Inflammatory macrophage (primary cell): ENCODE measurements around the gene EEF2K.
A peak's percentile ranks its signal among the peaks of the same experiment; 100 is the strongest.
"Not testable (repeated sequence)": the region's sequence is repeated elsewhere in the genome, so short reads cannot be mapped to it uniquely, and the experiment has no call there.

ENCODE experiments used
- DNase-seq, 2 donors: peaks; one replicate each; pipeline ENCODE4 v3.0.0-alpha.2; 2020 to 2022
- total RNA-seq, 18 experiments: gene quantifications; one replicate each; lab custom pipeline; 2026; ENCODE audit warnings: mixed read lengths in 6 of 18, inconsistent platforms in 2 of 18; lab: John Stamatoyannopoulos, UW

EEF2K gene
- 24.9 to 119 (median 71.0) reads per million in 18 experiments for total RNA-seq

DNA sequence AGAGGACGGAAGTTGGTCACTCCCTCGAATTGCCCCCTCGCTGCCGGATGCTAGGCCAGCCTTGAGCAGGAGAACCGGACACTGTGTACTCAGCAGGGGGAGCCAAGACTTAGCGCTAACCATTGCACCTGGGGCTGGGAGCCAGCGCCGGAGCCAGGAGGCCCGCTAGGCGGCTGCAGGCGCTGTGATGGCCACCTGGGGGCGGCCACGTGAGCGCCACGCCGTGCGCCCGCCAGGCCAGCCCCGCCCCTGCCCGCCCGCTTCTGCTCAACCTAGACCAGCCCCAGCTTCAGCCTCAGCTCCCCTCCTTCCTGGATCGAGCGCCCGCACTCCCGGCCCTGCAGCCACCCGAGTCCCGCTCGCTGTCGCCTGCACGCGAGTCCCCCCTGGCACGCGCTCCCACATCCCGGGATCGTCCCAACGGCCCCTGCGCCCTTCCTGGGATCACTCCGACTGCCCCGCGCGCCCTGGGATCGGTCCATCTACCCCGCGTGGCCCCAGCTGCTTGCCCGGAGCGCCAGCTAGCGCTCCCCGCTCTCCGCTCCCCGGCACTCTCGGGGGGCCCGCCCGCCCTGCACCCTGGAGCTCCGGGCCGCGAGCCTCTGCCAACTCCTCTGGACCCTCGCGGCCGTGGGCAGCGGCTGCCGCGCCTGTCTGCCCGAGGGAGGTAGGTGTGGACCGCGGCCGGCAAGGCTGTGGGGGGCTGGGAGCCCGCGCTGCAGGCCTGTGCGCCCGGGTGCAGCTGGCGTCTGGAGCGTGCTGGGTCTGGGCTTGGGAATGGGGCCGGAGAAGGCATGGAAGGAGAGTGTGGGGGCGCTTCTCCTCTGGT, at the start of gene EEF2K:
Gene EEF2K (plus strand): TSS at position 266 of the 829 bp plus-strand sequence. CDS start 19,452 bp downstream, outside the sequence.
- DNase-seq, result peak; percentile 86 to 90

DNA sequence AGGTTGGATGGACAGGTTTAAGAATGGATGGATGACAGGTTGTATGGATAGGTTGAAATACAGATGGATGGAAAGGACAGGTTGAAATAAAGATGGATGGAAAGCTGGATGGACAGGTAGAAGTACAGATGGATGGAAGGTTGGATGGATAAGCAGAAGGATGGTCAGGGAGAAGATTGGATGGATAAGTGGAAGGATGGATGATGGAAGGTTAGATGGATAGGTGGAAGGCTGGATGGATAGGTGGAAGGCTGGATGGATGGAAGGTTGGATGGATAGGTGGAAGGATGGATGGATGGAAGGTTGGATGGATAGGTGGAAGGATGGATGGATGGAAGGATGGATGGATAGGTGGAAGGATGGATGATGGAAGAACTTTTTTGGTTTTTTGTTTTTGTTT, 44.7 kb upstream of the EEF2K start:
- no peak for DNase-seq

- DNase-seq, result no peak
Observed at GRCh38 chr16:22161999-22162655, 44.0 kb upstream of the EEF2K start, which contains the start of gene SDR42E2. Gene SDR42E2, plus strand, starts transcription at chr16:22162506. Its CDS starts 3,077 bp downstream, at chr16:22165583.

- no peak for DNase-seq
Observed at GRCh38 chr16:22162656-22163009, 43.4 kb upstream of the EEF2K start.

DNA sequence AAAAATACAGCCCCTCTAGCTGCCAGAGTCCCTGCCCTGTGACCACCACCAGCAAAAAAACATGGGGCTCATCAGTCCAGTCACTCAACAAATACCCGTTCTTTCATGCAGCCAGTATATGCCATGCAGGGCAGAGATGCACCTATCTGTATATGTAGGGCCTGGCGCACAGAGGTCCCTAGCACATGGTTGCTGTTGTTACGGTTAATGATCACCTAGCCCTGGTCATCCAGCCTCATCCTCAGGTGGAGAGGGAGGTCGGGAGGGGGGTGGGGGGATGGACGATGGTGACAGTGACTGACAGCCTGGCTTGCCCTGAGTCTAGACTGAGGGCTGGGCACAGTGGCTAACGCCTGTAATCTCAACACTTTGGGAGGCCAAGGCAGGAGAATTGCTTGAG, 42.3 kb upstream of the EEF2K start:
- DNase-seq, result no peak

GRCh38 chr16:22164482-22164881, 41.6 kb upstream of the EEF2K start:
- DNase-seq, result no peak

GRCh38 chr16:22165508-22166285, 40.4 kb upstream of the EEF2K start:
- no peak for DNase-seq

DNA sequence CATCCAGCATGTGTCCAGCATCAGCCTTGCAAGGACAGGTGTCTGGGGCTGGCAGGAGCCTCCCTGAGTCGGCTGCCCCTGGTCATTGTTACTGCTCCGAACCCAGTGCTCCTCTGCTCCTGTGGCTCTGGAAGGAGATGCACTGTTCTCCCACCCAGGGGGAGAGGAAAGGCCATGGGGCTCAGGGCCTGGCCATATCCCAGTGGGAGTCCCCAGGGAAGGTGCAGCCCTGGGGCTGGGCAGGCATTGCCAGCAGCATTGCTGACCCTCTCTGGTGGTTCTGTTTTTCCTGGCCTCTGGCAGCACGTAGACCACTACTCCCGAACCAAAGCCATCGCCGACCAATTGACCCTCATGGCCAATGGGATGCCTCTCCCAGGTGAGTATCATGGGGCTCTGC, 34.1 kb upstream of the EEF2K start:
- DNase-seq, result no peak

- DNase-seq, result not testable (repeated sequence)
Observed at GRCh38 chr16:22172642-22173041, 33.4 kb upstream of the EEF2K start.

DNA sequence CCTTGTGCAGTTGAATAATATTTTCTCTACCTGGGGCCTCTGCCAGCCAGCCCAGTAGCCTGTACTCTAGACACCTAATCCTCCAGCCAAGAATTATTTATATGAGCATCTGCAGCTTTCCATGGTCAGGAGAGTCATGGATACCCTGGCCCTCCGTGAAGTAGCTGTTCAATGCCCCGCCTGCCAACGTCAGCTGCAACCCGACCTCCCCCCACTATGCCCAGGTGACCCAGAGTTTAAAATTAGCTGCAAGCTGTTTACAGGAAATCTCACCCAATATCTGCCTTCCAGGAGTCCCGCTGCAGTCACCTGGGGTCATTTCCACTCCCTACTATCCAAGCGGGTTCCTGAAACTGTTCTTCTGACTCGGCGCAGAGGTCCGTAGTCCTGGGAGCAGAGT, 31.4 kb upstream of the EEF2K start:
- no peak for DNase-seq

DNA sequence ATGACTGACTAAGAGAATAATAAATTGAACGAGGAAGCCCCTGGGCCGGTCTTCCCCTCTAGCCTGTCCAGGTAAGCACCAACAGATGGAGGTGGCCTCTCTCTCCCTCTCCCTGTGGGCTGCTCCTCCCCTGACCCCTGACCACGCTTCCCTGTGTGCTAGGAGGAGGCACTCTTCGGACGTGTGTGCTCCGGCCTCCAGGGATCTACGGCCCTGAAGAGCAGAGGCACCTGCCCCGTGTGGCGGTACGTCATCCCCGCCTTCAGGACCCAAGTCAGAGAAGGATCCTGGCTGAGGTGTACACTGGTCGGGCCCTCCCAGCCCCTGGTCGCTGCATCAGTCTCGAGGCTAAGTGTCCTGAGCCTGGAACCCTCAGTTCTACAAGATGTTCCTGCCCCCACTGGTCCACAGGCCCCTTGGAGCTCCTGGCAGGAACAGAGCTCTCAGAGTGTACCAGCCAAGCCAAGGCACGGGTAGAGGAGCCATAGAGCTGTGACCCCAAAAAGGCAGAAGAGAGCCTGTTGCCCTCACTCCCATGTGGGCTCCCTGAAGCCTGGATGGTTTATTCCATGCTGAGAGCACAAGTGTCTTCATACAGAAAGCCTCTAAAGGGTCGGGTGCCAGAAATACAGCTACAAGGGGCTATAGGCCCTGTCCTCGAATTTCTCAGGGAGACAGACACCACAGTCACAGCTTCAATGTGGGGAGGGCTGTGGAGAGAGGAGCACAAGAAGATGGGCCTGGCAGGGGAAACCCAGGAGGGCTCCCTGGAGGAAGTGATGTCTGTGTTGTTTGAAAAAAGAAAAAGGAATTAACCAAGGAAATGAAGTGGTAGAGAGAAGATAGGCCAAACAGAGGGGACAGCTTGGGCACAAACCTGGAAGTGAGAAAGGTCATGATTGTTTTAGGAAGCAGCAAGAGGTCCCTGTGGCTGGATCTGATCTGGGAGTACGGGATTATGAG, 27.8 kb upstream of the EEF2K start:
- no peak for DNase-seq

DNA sequence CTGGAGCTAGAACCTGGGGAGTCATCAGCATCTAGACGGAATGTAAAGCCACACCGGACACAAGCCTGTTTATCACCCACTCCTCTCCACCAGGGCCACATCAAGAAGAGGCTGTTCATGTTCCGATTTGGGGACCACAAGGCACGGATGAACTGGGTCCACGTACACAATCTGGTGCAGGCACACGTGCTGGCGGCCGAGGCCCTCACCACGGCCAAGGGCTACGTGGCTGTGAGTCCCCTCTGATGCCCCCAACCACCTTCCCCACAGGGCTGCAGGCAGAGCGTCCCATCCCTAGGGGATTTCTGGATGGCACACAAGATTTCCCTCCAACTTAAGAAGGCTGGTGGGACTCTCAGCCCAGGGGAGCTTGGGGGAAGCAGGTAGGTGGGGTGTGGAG, 24.7 kb upstream of the EEF2K start:
- no peak for DNase-seq

DNA sequence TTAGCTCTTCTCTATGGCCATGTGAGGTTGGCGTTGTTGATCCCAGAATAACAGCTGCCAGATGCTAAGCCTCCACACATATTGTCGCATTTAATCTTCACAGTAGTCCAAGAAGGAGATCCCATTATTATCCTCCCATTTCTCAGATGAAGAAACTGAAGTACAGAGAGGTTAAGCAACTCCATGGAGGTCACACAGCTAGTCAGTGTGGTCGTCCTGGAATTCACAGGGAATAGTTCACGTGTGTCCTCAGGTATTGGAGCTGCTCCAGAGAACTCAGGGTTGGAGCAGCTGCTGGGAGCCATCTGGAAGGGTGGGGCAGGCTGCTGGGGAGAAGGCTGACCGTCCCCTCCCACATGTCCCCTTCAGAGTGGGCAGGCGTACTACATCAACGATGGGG, 24.2 kb upstream of the EEF2K start:
- no peak for DNase-seq

DNA sequence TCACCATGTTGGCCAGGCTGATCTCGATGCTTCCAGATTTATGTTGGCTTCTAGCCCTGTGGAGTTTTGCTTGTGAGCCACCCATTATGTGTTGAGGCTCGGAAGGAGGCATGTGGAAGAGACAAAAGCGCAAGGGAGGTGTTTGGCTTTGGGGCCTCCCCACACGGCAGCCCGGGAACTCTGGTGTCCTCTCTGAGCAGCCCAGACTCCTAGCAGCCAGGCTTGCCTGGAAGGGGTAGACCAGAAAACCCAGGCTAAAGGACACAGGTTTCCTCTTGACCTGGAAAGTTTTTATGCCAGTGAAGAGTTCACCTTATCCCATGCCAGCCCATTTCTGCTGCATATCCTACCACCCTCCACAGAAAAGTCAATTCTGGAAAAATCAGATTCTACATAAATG, 22.7 kb upstream of the EEF2K start:
- DNase-seq, result no peak

DNA sequence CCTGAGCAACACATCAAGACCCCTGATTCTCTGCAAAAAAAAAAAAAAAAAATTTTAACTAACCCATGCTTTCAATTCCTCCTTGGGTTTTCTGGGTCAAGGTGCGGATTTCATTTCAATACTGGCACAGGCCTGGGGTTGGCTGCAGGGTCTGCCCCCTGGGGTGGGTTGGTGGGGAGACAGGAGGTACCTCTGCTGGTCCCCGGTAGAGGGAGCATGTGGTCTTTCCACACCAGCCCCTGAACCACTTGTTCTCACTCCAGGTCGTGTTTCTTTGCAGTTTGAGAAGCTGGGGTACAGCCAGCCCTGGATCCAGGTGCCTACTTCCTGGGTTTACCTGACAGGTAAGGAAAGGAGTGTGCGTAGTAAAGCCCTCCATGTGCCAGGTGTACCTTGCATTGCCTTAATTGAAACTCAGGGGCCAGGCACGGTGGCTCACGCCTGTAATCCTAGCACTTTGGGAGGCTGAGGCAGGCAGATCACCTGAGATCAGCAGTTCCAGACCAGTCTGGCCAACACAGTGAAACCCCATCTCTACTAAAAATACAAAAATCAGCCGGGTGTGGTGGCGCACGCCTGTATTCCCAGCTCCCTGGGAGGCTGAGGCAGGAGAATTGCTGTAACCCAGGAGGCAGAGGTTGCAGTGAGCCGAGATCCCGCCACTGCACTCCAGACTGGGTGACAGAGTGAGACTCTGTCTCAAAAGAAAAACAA, 22.0 kb upstream of the EEF2K start:
- no peak for DNase-seq

DNA sequence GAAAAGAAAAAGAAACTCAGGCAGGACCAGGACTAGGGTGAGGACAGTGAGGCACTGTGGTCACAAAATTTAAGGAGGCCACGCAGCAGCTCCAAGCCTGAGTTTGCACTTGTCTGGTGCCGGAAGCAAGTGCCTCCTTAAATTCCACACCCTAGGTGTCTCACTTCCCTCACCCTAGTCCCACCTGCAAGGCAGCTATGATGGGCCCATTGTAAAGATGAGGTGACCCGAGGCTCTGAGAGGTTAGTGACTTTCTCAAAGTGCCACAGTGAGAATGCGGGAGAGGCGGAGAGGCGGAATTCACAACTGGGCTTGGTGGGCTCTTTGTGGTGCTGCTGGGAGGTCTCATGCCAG, 21.5 kb upstream of the EEF2K start:
- no peak for DNase-seq

DNA sequence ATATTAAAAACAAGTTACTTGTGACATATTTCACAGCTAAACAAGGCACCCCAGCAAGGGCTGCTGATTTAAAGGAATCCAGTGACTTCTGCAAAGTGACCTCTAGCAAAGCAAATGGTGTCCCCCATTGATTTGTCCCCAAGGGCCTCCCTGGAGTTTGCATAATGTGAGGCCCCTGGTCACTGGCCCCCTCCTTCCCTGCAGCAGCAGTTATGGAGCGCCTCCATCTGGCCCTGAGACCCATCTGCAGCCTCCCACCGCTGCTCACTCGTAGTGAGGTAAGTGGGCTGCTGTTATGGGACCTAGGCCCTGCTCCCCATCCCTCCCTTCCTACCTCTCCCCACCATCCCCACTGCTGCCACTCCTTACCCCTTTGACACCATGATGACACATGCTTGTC, 19.6 kb upstream of the EEF2K start:
- no peak for DNase-seq

- no peak for DNase-seq
Observed at GRCh38 chr16:22188267-22188594, 17.8 kb upstream of the EEF2K start.

- peak; percentile 79 to 83 for DNase-seq
Observed at GRCh38 chr16:22188595-22189442, 17.3 kb upstream of the EEF2K start.

DNA sequence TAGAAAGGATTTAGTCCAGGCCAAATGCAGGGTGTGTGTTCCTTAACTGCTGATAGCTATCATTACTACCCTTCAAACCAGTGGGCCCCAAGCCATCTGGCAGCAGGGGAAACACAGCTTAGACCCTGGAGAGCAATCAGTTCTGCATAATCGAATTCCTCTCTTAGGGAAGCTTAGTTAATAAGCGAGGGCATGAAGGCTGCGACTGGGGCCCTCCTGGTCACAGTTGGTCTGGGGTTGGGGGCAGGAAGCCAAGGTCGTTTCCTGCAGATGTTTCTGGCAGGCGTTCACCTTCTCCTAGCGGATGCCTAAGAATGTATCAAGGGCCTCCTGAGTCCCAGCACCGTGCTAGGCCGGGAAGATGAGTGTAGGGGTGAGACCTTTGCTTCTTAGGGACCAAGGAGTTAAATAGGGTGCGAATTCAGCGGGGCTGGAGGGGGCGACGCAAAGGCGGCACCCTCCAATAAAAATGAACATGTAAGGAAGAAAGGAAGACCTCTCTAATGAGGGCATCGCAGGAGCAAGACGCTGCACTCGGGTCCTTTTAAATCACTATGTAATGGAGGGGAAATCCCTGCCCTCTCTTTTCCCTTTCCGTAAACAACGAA, 16.5 kb upstream of the EEF2K start:
- no peak for DNase-seq
